GM23338 (cell line): Measurements from ENCODE around the gene PVALB. TPM values are rescaled to one million over a fixed set of nuclear protein-coding genes. Genes with fewer than 3 reads are reported as not detected.

Experiments
- JUNB ChIP-seq: IDR thresholded peaks from one replicate; pipeline ENCODE4 v1.6.1; 2016; ENCODE audit warnings: antibody characterized with exemption; ENCODE audit not compliant: unreplicated experiment
- POLR2AphosphoS5 ChIP-seq: IDR thresholded peaks from 2 replicates; pipeline ENCODE4 v1.6.1; 2016; ENCODE audit warnings: antibody characterized with exemption, low read depth
- ZNF114 ChIP-seq: fragments of 250-450 bp; sonication (Bioruptor Pico); IDR thresholded peaks from 2 replicates; pipeline ENCODE4 v1.5.0; 2020; ENCODE audit warnings: mild to moderate bottlenecking, moderate library complexity
- ZNF331 ChIP-seq: fragments of 250-450 bp; sonication (Bioruptor Pico); IDR thresholded peaks from 2 replicates; pipeline ENCODE4 v1.5.0; 2020; ENCODE audit warnings: low read depth, mild to moderate bottlenecking, moderate library complexity
- polyA plus RNA-seq: library from polyadenylated mRNA; unstranded; fragments of >200 nt; fragmentation: Nextera tagmentation; extraction: Ambion mirVana; gene quantifications from 2 replicates; pipeline ENCODE4 v1.2.1, GENCODE V29; 2016
- total RNA-seq: library from RNA; depleted of rRNA; stranded (reverse); fragments of >200 nt; shearing (Covaris generic); gene quantifications from 2 replicates; pipeline ENCODE4 v1.2.3, GENCODE V29; 2014
- TF ChIP-seq, protein P1 (sequence below): fragments of 250-450 bp; sonication (Bioruptor Pico); IDR thresholded peaks from 2 replicates; pipeline ENCODE4 v1.5.0; 2020; ENCODE audit warnings: mild to moderate bottlenecking, moderate library complexity
- TF ChIP-seq, protein P2 (sequence below), 2 experiments: fragments of 200-600 bp in 1 of 2; sonication (generic) in 1 of 2; conservative IDR thresholded peaks; 2 replicates each; pipeline versions ENCODE4 v1.5.1 to v1.6.1; 2016 to 2017; ENCODE audit warnings: antibody characterized with exemption in 2 of 2, low read depth in 2 of 2, mild to moderate bottlenecking in 2 of 2, moderate library complexity in 1 of 2
- TF ChIP-seq, protein P3 (sequence below): IDR thresholded peaks from 2 replicates; pipeline ENCODE4 v1.6.1; 2016; ENCODE audit warnings: antibody characterized with exemption

The PVALB gene
- total and polyA plus RNA-seq, 2 experiments from 2014 or later = 7.9 TPM; not detected in 1

DNA sequence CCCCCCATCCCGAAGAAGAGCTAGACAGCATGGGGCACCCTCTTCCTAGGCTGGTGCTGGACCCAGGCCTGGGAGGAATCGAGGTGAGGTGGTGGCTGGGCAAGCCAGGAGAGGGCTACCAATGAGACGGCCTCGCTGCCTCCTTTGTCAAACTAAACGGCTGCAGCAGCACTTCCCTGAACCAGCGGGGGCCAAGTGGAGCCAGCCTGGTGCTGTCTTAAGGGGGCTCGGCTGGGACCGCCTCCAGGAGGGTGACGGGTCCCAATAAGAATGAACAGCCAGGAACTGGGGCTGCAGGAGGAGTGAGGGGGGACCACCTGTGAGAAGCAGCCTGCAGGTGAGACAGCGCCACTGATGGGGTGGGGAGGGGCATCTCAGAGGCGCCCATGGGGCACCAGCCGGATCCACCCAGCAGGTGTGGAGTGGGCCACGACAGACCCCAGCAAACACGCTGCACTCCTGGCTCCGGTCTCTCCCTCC is 58.0 kb downstream of the PVALB start (continued):
- TF ChIP-seq, protein P1, sequence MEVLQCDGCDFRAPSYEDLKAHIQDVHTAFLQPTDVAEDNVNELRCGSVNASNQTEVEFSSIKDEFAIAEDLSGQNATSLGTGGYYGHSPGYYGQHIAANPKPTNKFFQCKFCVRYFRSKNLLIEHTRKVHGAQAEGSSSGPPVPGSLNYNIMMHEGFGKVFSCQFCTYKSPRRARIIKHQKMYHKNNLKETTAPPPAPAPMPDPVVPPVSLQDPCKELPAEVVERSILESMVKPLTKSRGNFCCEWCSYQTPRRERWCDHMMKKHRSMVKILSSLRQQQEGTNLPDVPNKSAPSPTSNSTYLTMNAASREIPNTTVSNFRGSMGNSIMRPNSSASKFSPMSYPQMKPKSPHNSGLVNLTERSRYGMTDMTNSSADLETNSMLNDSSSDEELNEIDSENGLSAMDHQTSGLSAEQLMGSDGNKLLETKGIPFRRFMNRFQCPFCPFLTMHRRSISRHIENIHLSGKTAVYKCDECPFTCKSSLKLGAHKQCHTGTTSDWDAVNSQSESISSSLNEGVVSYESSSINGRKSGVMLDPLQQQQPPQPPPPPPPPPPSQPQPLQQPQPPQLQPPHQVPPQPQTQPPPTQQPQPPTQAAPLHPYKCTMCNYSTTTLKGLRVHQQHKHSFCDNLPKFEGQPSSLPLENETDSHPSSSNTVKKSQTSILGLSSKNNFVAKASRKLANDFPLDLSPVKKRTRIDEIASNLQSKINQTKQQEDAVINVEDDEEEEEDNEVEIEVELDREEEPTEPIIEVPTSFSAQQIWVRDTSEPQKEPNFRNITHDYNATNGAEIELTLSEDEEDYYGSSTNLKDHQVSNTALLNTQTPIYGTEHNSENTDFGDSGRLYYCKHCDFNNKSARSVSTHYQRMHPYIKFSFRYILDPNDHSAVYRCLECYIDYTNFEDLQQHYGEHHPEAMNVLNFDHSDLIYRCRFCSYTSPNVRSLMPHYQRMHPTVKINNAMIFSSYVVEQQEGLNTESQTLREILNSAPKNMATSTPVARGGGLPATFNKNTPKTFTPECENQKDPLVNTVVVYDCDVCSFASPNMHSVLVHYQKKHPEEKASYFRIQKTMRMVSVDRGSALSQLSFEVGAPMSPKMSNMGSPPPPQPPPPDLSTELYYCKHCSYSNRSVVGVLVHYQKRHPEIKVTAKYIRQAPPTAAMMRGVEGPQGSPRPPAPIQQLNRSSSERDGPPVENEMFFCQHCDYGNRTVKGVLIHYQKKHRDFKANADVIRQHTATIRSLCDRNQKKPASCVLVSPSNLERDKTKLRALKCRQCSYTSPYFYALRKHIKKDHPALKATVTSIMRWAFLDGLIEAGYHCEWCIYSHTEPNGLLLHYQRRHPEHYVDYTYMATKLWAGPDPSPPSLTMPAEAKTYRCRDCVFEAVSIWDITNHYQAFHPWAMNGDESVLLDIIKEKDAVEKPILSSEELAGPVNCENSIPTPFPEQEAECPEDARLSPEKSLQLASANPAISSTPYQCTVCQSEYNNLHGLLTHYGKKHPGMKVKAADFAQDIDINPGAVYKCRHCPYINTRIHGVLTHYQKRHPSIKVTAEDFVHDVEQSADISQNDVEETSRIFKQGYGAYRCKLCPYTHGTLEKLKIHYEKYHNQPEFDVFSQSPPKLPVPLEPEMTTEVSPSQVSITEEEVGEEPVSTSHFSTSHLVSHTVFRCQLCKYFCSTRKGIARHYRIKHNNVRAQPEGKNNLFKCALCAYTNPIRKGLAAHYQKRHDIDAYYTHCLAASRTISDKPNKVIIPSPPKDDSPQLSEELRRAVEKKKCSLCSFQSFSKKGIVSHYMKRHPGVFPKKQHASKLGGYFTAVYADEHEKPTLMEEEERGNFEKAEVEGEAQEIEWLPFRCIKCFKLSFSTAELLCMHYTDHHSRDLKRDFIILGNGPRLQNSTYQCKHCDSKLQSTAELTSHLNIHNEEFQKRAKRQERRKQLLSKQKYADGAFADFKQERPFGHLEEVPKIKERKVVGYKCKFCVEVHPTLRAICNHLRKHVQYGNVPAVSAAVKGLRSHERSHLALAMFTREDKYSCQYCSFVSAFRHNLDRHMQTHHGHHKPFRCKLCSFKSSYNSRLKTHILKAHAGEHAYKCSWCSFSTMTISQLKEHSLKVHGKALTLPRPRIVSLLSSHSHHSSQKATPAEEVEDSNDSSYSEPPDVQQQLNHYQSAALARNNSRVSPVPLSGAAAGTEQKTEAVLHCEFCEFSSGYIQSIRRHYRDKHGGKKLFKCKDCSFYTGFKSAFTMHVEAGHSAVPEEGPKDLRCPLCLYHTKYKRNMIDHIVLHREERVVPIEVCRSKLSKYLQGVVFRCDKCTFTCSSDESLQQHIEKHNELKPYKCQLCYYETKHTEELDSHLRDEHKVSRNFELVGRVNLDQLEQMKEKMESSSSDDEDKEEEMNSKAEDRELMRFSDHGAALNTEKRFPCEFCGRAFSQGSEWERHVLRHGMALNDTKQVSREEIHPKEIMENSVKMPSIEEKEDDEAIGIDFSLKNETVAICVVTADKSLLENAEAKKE = no peak
- TF ChIP-seq, protein P2, sequence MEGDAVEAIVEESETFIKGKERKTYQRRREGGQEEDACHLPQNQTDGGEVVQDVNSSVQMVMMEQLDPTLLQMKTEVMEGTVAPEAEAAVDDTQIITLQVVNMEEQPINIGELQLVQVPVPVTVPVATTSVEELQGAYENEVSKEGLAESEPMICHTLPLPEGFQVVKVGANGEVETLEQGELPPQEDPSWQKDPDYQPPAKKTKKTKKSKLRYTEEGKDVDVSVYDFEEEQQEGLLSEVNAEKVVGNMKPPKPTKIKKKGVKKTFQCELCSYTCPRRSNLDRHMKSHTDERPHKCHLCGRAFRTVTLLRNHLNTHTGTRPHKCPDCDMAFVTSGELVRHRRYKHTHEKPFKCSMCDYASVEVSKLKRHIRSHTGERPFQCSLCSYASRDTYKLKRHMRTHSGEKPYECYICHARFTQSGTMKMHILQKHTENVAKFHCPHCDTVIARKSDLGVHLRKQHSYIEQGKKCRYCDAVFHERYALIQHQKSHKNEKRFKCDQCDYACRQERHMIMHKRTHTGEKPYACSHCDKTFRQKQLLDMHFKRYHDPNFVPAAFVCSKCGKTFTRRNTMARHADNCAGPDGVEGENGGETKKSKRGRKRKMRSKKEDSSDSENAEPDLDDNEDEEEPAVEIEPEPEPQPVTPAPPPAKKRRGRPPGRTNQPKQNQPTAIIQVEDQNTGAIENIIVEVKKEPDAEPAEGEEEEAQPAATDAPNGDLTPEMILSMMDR (conservative IDR thresholded peaks at IDR 0.05; ENCODE audit: low read depth in 2 of 2) = no peak
- no peak for TF ChIP-seq POLR2AphosphoS5
- TF ChIP-seq, protein P3, sequence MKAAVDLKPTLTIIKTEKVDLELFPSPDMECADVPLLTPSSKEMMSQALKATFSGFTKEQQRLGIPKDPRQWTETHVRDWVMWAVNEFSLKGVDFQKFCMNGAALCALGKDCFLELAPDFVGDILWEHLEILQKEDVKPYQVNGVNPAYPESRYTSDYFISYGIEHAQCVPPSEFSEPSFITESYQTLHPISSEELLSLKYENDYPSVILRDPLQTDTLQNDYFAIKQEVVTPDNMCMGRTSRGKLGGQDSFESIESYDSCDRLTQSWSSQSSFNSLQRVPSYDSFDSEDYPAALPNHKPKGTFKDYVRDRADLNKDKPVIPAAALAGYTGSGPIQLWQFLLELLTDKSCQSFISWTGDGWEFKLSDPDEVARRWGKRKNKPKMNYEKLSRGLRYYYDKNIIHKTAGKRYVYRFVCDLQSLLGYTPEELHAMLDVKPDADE = no peak
- TF ChIP-seq ZNF331 (CRISPR knock-in tag) = no peak
- no peak for TF ChIP-seq JUNB
- TF ChIP-seq ZNF114 (CRISPR knock-in tag) = no peak
